SK-N-SH (cell line): ENCODE measurements around the gene AFAP1. TPM values are rescaled to one million over a fixed set of nuclear protein-coding genes. Genes with fewer than 3 reads are reported as not detected.
A peak's percentile ranks its signal among the peaks of the same experiment; 100 is the strongest.

ENCODE experiments used
- CTCF ChIA-PET: fragments of 300-600, 350-600 bp; formaldehyde crosslinking; extraction: SDS; loops from one replicate; lab custom pipeline; 2021; lab: Yijun Ruan, JAX
- POLR2A ChIA-PET: fragments of 350-600 bp; sonication (Branson Sonifier 250); formaldehyde crosslinking; extraction: SDS; loops from one replicate; lab custom pipeline; 2020; ENCODE audit warnings: antibody characterized with exemption, inconsistent platforms; lab: Yijun Ruan, JAX
- DNase-seq: peaks from one replicate; pipeline ENCODE4 v3.0.0; 2012
- H2AFZ ChIP-seq: fragments of 200-600 bp; sonication (generic); 2 replicates; pipeline ENCODE4 v1.8.1; 2016; ENCODE audit warnings: antibody characterized with exemption, mild to moderate bottlenecking, low read depth
- H3F3A ChIP-seq: fragments of 200-600 bp; sonication (generic); replicated peaks from 2 replicates; pipeline ENCODE3; 2016; ENCODE audit warnings: antibody characterized with exemption, mild to moderate bottlenecking; ENCODE audit not compliant: insufficient read depth
- H3K27ac ChIP-seq, 2 experiments: fragments of 200-500 bp in 1 of 2; fragments of 200-600 bp in 1 of 2; sonication (Bioruptor generic) in 1 of 2; sonication (generic), shearing (Covaris generic) in 1 of 2; 2 replicates each; pipeline versions ENCODE4 v1.5.1 to v1.6.1; 2014 to 2016; ENCODE audit warnings: low read depth in 2 of 2, inconsistent platforms in 1 of 2, low read length in 1 of 2, mild to moderate bottlenecking in 1 of 2, mixed read lengths in 1 of 2
- H3K27me3 ChIP-seq: fragments of 200-600 bp; sonication (generic), shearing (Covaris generic); 2 replicates; pipeline ENCODE4 v1.6.1; 2016; ENCODE audit warnings: mixed run types; ENCODE audit not compliant: insufficient read depth
- H3K36me3 ChIP-seq, 2 experiments: fragments of 200-500 bp in 1 of 2; fragments of 200-600 bp in 1 of 2; sonication (Bioruptor generic) in 1 of 2; sonication (generic) in 1 of 2; replicated peaks in 1 of 2; 2 replicates each; pipeline versions ENCODE3 to v1.5.1; 2014 to 2016; ENCODE audit warnings: low read length in 1 of 2, mild to moderate bottlenecking in 1 of 2; ENCODE audit not compliant: insufficient read depth in 2 of 2, control insufficient read depth in 1 of 2
- H3K4me1 ChIP-seq, 2 experiments: fragments of 200-500 bp in 1 of 2; fragments of 200-600 bp in 1 of 2; sonication (Bioruptor generic) in 1 of 2; sonication (generic), shearing (Covaris generic) in 1 of 2; 2 replicates each; pipeline versions ENCODE4 v1.5.1 to v1.6.1; 2014 to 2016; ENCODE audit warnings: low read depth in 1 of 2, low read length in 1 of 2, mixed run types in 1 of 2; ENCODE audit not compliant: insufficient read depth in 2 of 2, control insufficient read depth in 1 of 2
- H3K4me2 ChIP-seq: fragments of 200-600 bp; sonication (generic), shearing (Covaris generic); 2 replicates; pipeline ENCODE4 v1.6.1; 2017; ENCODE audit warnings: mixed run types
- H3K4me3 ChIP-seq, 2 experiments: fragments of 200-500 bp in 1 of 2; fragments of 200-600 bp in 1 of 2; sonication (Bioruptor generic) in 1 of 2; sonication (generic), shearing (Covaris generic) in 1 of 2; 2 replicates each; pipeline versions ENCODE4 v1.5.1 to v1.8.1; 2014 to 2016; ENCODE audit warnings: low read depth in 2 of 2, inconsistent platforms in 1 of 2, low read length in 1 of 2, mild to moderate bottlenecking in 1 of 2, mixed read lengths in 1 of 2, moderate library complexity in 1 of 2
- H3K79me2 ChIP-seq: fragments of 200-600 bp; sonication (generic); 2 replicates; pipeline ENCODE4 v1.8.1; 2017; ENCODE audit warnings: mild to moderate bottlenecking; ENCODE audit not compliant: insufficient read depth
- H3K9ac ChIP-seq: fragments of 200-600 bp; sonication (generic); 2 replicates; pipeline ENCODE4 v1.6.1; 2017; ENCODE audit warnings: mixed run types
- H3K9me2 ChIP-seq: fragments of 200-600 bp; sonication (generic); 2 replicates; pipeline ENCODE4 v1.6.1; 2017; ENCODE audit warnings: mixed run types
- H3K9me3 ChIP-seq: fragments of 200-600 bp; sonication (generic); 2 replicates; pipeline ENCODE4 v1.6.1; 2017; ENCODE audit warnings: mixed run types, mild to moderate bottlenecking, moderate library complexity
- H4K20me1 ChIP-seq: fragments of 200-600 bp; sonication (generic); 2 replicates; pipeline ENCODE4 v1.6.1; 2017; ENCODE audit warnings: mild to moderate bottlenecking, mixed run types; ENCODE audit not compliant: insufficient read depth
- EZH2phosphoT487 ChIP-seq: fragments of 200-600 bp; sonication (generic); IDR thresholded peaks from 2 replicates; pipeline ENCODE4 v1.6.1; 2017; ENCODE audit warnings: low read depth, mixed run types, mild to moderate bottlenecking, antibody characterized with exemption, moderate library complexity, borderline replicate concordance
- MXI1 ChIP-seq: IDR thresholded peaks from 2 replicates; pipeline ENCODE4 v1.6.1; 2012; ENCODE audit warnings: mild to moderate bottlenecking, low read depth, low read length, improper control_type of control experiment
- NFIC ChIP-seq: IDR thresholded peaks from 2 replicates; pipeline ENCODE4 v1.4.0; 2012; ENCODE audit warnings: borderline replicate concordance
- RAD21 ChIP-seq: IDR thresholded peaks from 2 replicates; pipeline ENCODE4 v1.6.1; 2012; ENCODE audit warnings: mild to moderate bottlenecking, low read length
- RFX5 ChIP-seq: IDR thresholded peaks from 2 replicates; pipeline ENCODE4 v1.6.1; 2012; ENCODE audit warnings: mild to moderate bottlenecking, improper control_type of control experiment, low read length
- TEAD4 ChIP-seq: IDR thresholded peaks from 2 replicates; pipeline ENCODE4 v1.4.0; 2012; ENCODE audit warnings: mild to moderate bottlenecking, borderline replicate concordance; ENCODE audit not compliant: insufficient read depth
- YY1 ChIP-seq: IDR thresholded peaks from 2 replicates; pipeline ENCODE4 v1.4.0; 2012; ENCODE audit warnings: low read depth, mild to moderate bottlenecking
- WGBS: methylation state at CpG from one replicate; pipeline ENCODE4 v1.1.6; 2017; ENCODE audit warnings: low lambda C conversion rate; 5-methylcytosine and 5-hydroxymethylcytosine counted together
- polyA plus RNA-seq, 3 experiments: library from polyadenylated mRNA; depleted of rRNA; stranded (reverse); fragments of >200 nt; gene quantifications; 2 replicates each; pipeline ENCODE4 v1.2.3, GENCODE V29; 2012
- TF ChIP-seq, protein P1 (sequence below): IDR thresholded peaks from 2 replicates; pipeline ENCODE4 v1.4.0; 2012; ENCODE audit warnings: low read depth
- TF ChIP-seq, protein P2 (sequence below): IDR thresholded peaks from 2 replicates; pipeline ENCODE4 v1.6.1; 2012; ENCODE audit warnings: mild to moderate bottlenecking, low read depth, low read length, moderate library complexity
- TF ChIP-seq, protein P3 (sequence below): fragments of 150-350 bp; IDR thresholded peaks from 2 replicates; pipeline ENCODE4 v1.6.1; 2016; ENCODE audit warnings: mild to moderate bottlenecking, low read depth, low read length
- TF ChIP-seq, protein P4 (sequence below): fragments of 150-350 bp; IDR thresholded peaks from 2 replicates; pipeline ENCODE4 v1.6.1; 2017; ENCODE audit warnings: antibody characterized with exemption, low read length, low read depth, borderline replicate concordance
- TF ChIP-seq, protein P5 (sequence below): IDR thresholded peaks from 2 replicates; pipeline ENCODE4 v1.4.0; 2012; ENCODE audit warnings: low read depth, borderline replicate concordance

Gene AFAP1
- polyA plus RNA-seq, 1 of the 3 experiments (the other 2 are of a cell fraction): 67.9 TPM

DNA sequence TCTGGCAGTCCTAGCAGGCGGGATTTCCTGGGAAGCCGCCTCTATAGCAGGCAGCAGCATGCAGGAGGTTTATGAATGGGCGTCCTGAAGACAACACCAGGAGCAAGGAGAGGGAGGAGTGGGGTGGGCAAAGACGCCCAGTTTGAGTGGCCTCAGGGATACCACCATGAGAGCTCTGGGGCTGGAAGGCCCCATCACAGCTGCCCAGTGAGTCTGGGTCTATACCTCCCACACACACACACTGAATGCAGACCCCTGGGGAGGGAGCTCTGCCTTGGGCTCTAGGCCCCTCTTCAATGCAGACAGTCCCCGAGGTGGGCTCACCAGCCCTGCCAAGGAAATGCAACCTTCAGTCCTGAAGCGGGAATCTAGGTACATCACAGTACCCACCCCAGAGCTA, 98.6 kb downstream of the AFAP1 start:
- POLR2A ChIA-PET: interaction anchor here (0.6 kb wide), 1 partner anchor 9 kb away, joined by 3 read pairs; no protein-coding TSS in a partner anchor
- peaks cover 34 to 72% of the 10 kb centered on the region in 2 experiments for H3K36me3 ChIP-seq
- TF ChIP-seq MXI1: no peak
- TF ChIP-seq NFIC: no peak
- no peak for TF ChIP-seq TEAD4
- TF ChIP-seq EZH2phosphoT487: no peak
- TF ChIP-seq, protein P1, sequence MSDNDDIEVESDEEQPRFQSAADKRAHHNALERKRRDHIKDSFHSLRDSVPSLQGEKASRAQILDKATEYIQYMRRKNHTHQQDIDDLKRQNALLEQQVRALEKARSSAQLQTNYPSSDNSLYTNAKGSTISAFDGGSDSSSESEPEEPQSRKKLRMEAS: no peak
- no peak for TF ChIP-seq YY1
- TF ChIP-seq RFX5: no peak
- TF ChIP-seq, protein P2, sequence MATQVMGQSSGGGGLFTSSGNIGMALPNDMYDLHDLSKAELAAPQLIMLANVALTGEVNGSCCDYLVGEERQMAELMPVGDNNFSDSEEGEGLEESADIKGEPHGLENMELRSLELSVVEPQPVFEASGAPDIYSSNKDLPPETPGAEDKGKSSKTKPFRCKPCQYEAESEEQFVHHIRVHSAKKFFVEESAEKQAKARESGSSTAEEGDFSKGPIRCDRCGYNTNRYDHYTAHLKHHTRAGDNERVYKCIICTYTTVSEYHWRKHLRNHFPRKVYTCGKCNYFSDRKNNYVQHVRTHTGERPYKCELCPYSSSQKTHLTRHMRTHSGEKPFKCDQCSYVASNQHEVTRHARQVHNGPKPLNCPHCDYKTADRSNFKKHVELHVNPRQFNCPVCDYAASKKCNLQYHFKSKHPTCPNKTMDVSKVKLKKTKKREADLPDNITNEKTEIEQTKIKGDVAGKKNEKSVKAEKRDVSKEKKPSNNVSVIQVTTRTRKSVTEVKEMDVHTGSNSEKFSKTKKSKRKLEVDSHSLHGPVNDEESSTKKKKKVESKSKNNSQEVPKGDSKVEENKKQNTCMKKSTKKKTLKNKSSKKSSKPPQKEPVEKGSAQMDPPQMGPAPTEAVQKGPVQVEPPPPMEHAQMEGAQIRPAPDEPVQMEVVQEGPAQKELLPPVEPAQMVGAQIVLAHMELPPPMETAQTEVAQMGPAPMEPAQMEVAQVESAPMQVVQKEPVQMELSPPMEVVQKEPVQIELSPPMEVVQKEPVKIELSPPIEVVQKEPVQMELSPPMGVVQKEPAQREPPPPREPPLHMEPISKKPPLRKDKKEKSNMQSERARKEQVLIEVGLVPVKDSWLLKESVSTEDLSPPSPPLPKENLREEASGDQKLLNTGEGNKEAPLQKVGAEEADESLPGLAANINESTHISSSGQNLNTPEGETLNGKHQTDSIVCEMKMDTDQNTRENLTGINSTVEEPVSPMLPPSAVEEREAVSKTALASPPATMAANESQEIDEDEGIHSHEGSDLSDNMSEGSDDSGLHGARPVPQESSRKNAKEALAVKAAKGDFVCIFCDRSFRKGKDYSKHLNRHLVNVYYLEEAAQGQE: no peak
- TF ChIP-seq, protein P3, sequence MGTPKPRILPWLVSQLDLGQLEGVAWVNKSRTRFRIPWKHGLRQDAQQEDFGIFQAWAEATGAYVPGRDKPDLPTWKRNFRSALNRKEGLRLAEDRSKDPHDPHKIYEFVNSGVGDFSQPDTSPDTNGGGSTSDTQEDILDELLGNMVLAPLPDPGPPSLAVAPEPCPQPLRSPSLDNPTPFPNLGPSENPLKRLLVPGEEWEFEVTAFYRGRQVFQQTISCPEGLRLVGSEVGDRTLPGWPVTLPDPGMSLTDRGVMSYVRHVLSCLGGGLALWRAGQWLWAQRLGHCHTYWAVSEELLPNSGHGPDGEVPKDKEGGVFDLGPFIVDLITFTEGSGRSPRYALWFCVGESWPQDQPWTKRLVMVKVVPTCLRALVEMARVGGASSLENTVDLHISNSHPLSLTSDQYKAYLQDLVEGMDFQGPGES: no peak
- TF ChIP-seq, protein P4, sequence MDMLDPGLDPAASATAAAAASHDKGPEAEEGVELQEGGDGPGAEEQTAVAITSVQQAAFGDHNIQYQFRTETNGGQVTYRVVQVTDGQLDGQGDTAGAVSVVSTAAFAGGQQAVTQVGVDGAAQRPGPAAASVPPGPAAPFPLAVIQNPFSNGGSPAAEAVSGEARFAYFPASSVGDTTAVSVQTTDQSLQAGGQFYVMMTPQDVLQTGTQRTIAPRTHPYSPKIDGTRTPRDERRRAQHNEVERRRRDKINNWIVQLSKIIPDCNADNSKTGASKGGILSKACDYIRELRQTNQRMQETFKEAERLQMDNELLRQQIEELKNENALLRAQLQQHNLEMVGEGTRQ: no peak
- no peak for TF ChIP-seq RAD21
- TF ChIP-seq, protein P5, sequence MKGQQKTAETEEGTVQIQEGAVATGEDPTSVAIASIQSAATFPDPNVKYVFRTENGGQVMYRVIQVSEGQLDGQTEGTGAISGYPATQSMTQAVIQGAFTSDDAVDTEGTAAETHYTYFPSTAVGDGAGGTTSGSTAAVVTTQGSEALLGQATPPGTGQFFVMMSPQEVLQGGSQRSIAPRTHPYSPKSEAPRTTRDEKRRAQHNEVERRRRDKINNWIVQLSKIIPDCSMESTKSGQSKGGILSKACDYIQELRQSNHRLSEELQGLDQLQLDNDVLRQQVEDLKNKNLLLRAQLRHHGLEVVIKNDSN: no peak
- TF ChIP-seq, all 33 proteins: peak for 0
- Histone ChIP-seq H3K79me2 (peaks cover 81% of the 10 kb centered on the region), H3K4me3 (no peak overlapping the region), H3K4me2 (0 out of 2 replicates have a peak overlapping the region, but pooled peaks have one; percentile 49), H2AFZ (no peak overlapping the region), H3F3A (peaks cover 61% of the 10 kb centered on the region), H3K9me2 (no peaks in the 10 kb centered on the region), H3K4me1 (peaks cover 26 to 48% of the 10 kb centered on the region in 2 experiments), H3K27ac (peak overlapping the region; percentile 86 to 100), H4K20me1 (no peaks in the 10 kb centered on the region), H3K9ac (peak overlapping the region; percentile 88), H3K9me3 (no peaks in the 10 kb centered on the region), H3K27me3 (no peaks in the 10 kb centered on the region)
- WGBS: 88% methylated on average over 6 of the region's 6 CpGs
- no peak for DNase-seq
- CTCF ChIA-PET: interaction anchor here (0.8 to 6.0 kb wide), 4 partner anchors 9 to 89 kb away, joined by 3 to 73 read pairs (median 3); no protein-coding TSS in a partner anchor
